ENCODE measurements around the gene CCL4.
"Not testable (repeated sequence)": the region's sequence is repeated elsewhere in the genome, so short reads cannot be mapped to it uniquely, and the experiment has no call there.

Gene CCL4

DNA sequence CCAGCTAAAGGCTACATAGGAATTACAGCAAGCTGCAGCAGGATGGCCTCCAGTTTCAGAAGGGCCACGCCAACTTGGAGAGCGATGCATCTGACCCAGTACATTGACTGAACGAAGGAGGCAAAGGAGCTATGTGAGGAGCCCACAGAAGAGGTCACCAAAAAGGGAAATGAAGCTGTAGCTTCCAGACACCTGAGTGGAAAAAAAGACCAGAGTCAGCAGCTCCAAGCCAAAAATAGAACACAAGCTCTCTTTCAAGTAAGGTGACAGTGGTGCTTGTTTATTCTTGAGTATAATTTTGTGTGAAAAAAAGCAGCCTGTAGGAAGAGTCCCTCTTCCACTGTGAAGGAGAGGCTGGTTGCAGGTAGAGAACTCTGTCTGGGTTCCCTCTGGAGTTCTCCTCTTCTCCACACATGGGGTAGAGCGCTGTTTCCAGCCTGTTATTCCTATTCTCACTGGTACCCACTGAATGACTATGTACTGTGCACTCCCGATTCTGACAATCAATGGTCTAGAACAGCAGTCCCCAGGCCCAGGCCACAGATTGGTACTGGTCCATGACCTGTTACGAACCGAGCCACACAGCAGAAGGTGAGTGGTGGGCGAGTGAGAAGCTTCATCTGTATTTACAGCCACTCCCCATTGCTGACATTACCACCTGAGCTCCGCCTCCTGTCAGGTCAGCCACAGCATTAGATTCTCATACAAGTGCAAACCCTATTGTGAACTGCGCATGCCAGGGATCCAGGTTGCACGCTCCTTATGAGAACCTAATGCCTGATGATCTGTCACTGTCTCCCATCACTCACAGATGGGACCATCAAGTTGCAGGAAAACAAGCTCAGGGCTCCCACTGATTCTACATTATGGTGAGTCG, 15.1 kb downstream of the CCL4 start:
- DNase-seq (ENCODE audit: extremely low read depth, low read depth), result no peak
- TF ChIP-seq, protein P1, sequence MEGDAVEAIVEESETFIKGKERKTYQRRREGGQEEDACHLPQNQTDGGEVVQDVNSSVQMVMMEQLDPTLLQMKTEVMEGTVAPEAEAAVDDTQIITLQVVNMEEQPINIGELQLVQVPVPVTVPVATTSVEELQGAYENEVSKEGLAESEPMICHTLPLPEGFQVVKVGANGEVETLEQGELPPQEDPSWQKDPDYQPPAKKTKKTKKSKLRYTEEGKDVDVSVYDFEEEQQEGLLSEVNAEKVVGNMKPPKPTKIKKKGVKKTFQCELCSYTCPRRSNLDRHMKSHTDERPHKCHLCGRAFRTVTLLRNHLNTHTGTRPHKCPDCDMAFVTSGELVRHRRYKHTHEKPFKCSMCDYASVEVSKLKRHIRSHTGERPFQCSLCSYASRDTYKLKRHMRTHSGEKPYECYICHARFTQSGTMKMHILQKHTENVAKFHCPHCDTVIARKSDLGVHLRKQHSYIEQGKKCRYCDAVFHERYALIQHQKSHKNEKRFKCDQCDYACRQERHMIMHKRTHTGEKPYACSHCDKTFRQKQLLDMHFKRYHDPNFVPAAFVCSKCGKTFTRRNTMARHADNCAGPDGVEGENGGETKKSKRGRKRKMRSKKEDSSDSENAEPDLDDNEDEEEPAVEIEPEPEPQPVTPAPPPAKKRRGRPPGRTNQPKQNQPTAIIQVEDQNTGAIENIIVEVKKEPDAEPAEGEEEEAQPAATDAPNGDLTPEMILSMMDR (IDR thresholded peaks at IDR 0.05; ENCODE audit: low read depth, low read length), result no peak

DNA sequence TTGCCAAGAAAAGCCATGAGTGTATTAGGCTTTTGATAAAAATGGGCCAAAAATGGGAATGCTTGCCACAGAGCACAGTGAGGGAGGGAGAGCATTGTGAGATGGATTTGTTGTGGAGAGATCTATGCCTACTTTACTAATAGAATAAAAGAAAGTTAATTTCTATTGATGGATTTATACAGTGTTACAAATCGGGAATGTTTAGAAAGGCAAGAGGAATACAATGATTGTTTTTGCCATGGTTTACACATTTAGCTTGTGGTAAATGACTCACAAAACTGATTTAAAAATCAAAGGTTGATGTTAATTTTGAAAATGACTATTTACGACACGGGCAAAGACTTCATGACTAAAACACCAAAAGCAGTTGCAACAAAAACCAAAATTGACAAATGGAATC, 16.6 kb downstream of the CCL4 start:
- TF ChIP-seq, protein P1 (IDR thresholded peaks at IDR 0.05; ENCODE audit: low read depth, low read length), result no peak

DNA sequence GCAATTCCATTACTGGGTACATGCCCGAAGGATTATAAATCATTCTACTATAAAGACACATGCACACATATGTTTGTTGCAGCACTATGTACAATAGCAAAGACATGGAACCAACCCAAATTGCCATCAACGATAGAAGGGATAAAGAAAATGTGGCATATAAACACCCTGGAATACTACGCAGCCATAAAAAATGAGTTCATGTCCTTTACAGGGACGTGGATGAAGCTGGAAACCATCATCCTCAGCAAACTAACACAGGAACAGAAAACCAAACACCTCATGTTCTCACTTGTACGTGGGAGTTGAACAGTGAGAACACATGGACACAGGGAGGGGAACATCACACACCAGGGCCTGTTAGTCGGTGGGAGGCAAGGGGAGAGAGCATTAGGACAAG, 17.5 kb downstream of the CCL4 start:
- DNase-seq (ENCODE audit: extremely low read depth, low read depth), result not testable (repeated sequence)

More for the DNA sequence above, 16.6 kb downstream of the CCL4 start:
- no peak for DNase-seq (ENCODE audit: extremely low read depth, low read depth)

DNA sequence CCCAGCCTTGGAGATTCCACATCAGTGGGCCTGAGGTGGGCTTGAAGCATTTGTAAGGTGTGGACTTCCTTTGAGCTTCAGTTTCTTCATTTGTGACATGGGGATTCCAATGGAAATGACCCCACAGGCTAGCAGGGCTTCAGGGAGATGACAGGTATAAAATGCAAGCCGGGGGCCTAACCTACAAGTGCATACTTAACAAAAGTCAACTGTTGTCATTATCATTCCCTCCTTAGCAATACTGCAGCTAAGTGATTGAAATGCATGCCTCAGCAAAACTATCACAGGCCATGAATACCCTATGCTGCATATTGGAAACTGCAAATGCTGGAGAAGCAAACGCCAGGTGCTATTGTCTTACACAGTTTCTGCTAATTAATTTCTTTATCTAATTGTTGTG, 19.8 kb downstream of the CCL4 start:
- TF ChIP-seq, protein P1 (IDR thresholded peaks at IDR 0.05; ENCODE audit: low read depth, low read length), result no peak

DNA sequence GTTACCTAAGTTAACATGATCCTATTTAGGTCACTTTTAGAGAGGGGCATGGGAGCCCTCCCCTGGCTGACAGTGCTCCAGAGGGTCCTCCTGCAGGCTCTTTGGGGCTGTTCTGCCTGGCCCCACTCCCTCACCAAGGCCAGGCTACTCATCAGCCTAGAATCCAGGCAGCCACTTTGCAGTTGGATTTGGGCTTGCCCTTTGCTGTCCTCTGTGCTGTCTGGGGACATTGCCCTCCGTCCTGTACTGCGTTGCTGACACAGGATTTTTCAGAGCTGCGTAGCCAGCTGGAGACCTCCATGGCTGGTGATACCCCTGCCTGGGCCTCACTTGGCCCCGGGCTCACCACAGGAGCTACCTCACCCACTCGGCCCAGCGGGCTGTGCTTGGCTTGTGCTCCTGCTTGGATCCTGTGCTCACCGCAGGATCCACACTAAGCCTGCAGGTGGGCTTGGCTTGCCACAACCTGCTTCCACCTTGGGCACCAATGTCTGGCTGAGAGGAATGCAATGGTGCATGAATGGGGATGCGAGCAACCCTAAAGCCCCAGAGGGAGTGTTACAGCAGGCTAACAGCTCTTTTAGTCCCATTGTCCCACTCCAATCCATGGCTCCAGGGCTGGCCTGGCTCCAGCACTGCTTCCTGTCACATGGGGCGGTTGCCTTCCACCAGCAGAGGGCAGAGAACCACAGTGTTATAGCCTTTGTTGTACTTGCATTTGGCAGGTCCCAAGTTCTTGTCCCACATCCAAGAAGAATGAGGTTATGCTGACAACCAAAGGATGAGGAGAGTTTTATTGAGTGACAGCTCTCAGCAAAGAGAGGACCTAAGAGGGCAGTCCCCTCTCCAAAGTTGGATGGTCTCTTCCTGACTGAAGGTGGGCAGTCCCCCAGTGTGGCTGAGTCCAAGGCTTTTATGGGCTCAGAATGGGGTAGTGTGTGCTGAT, 21.5 kb downstream of the CCL4 start:
- TF ChIP-seq, protein P1 (IDR thresholded peaks at IDR 0.05; ENCODE audit: low read depth, low read length), result no peak

More for the DNA sequence above, 19.8 kb downstream of the CCL4 start:
- no peak for DNase-seq (ENCODE audit: extremely low read depth, low read depth)

DNA sequence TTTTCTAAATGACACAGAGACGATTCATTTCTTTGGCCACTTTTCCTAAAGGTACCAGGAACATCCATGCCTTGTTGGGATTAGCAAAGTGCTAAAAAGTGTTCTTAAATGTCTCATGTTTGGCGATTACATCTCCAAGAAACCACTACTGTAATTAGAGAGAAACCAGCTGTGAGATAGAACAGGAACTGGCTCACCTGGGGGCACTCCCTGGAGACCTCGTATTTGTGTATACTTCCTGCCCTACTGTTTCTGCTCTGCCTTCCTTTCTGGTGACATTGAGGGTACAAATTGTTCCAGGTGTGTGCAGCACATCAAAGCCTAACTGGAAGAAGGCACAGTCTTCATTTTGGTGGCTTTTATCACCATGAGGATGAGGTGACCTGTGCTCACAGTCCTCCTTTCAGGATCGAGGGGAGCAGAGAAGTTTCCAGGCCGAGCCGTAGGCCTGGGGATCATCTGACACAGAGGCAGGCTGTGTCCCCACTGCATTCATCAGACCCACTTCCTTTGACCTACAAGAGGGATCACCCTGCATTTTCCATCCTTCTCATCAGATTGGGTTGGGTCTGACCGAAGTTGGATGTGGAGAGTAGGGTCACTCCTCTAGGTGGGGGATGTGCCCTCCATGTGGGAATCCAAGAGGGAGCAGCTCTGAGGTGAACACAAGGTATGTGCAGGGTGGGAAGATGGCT, 23.7 kb downstream of the CCL4 start:
- TF ChIP-seq, protein P1 (IDR thresholded peaks at IDR 0.05; ENCODE audit: low read depth, low read length), result no peak

More for the DNA sequence above, 21.5 kb downstream of the CCL4 start:
- no peak for DNase-seq (ENCODE audit: extremely low read depth, low read depth)

DNA sequence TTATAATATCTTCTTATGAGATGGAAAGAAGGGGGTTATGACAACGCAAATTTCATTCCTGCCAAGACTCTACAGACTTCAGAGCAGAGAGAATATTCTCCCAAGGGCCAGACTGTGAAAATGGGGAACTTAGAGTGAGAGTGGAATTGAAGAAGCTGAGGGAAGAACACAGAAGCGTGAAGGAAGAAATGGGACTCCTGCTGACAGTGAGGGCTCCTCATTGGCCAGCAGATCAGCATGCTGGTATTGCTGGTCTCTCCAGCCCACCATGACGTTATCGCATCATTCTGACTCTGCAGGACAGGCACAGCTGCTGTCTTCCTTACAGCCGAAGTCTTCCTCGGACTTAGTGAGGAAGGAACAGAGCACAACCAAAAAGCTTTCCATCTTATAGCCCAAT, 24.3 kb downstream of the CCL4 start:
- TF ChIP-seq, protein P1 (IDR thresholded peaks at IDR 0.05; ENCODE audit: low read depth, low read length), result no peak
- no peak for DNase-seq (ENCODE audit: extremely low read depth, low read depth)

More for the DNA sequence above, 23.7 kb downstream of the CCL4 start:
- DNase-seq (ENCODE audit: extremely low read depth, low read depth), result no peak

Measured in AG09319 (cell line).